ENCODE data around the gene ELFN1. TPM values are rescaled to one million over a fixed set of nuclear protein-coding genes. Genes with fewer than 3 reads are reported as not detected.

The ELFN1 gene
- total and polyA plus RNA-seq, 8 donors: 0.19 to 4.3 (median 0.53) TPM; not detected in 1

GRCh38 chr7:1674161-1675035, 4.3 kb downstream of the ELFN1 start:
- TF ChIP-seq POLR2AphosphoS5 (IDR thresholded peaks at IDR 0.05) (no peak), EP300 (IDR thresholded peaks at IDR 0.05) (no peak)
- no peaks in the 10 kb centered on the region for H3K9me3 ChIP-seq
- no peak overlapping the region for H3K4me3 ChIP-seq
- 61 to 84% (median 78%) methylated on average over 15 to 21 of the region's 21 CpGs for WGBS, 5 donors
- H3K27me3 ChIP-seq: peaks cover 5 to 100% (median 66%) of the 10 kb centered on the region in 3 donors
- no peak for DNase-seq
- H3K4me1 ChIP-seq: peaks cover 14 to 16% (median 16%) of the 10 kb centered on the region in 4 donors
- no peak overlapping the region for H3K27ac ChIP-seq
- H3K36me3 ChIP-seq: no peaks in the 10 kb centered on the region
- intact Hi-C loops (cut with DNase I; ENCODE audit: low total_unique reads): no loop called here

GRCh38 chr7:1675036-1675671, 5.1 kb downstream of the ELFN1 start:
- Histone ChIP-seq H3K27me3 (peaks cover 5 to 100% (median 59%) of the 10 kb centered on the region in 3 donors), H3K27ac (no peak overlapping the region), H3K4me1 (peaks cover 7 to 8% (median 8%) of the 10 kb centered on the region in 4 donors), H3K9me3 (no peaks in the 10 kb centered on the region), H3K36me3 (no peaks in the 10 kb centered on the region), H3K4me3 (no peak overlapping the region)
- DNase-seq: no peak
- TF ChIP-seq CTCF (IDR thresholded peaks at IDR 0.05) (no peak), EP300 (IDR thresholded peaks at IDR 0.05) (no peak), POLR2AphosphoS5 (IDR thresholded peaks at IDR 0.05) (no peak), POLR2A (IDR thresholded peaks at IDR 0.05) (no peak)
- intact Hi-C loops (cut with DNase I; ENCODE audit: low total_unique reads): no loop called here
- WGBS, 5 donors: 42 to 57% (median 55%) methylated on average over 23 to 29 of the region's 29 CpGs

- no peaks in the 10 kb centered on the region for H3K36me3 ChIP-seq
- H3K4me1 ChIP-seq: peaks cover 0 to under 1% (median under 1%) of the 10 kb centered on the region in 4 donors
- H3K9me3 ChIP-seq: no peaks in the 10 kb centered on the region
- no peak for TF ChIP-seq POLR2A (IDR thresholded peaks at IDR 0.05)
- no peak for TF ChIP-seq EP300 (IDR thresholded peaks at IDR 0.05)
- no peak for TF ChIP-seq CTCF (IDR thresholded peaks at IDR 0.05)
- no peak for TF ChIP-seq POLR2AphosphoS5 (IDR thresholded peaks at IDR 0.05)
- no peak for DNase-seq
- no peak overlapping the region for H3K4me3 ChIP-seq
- H3K27ac ChIP-seq: no peak overlapping the region
- 58 to 73% (median 65%) methylated on average over 15 to 30 of the region's 30 CpGs for WGBS, 5 donors
- intact Hi-C loops (cut with DNase I; ENCODE audit: low total_unique reads): no loop called here
- peaks cover 5 to 96% (median 51%) of the 10 kb centered on the region in 3 donors for H3K27me3 ChIP-seq
Measured at GRCh38 chr7:1675673-1676549, 5.8 kb downstream of the ELFN1 start.

- Histone ChIP-seq H3K27ac (no peak overlapping the region), H3K4me3 (no peak overlapping the region), H3K27me3 (peaks cover 2 to 89% (median 44%) of the 10 kb centered on the region in 3 donors), H3K36me3 (no peaks in the 10 kb centered on the region), H3K9me3 (no peaks in the 10 kb centered on the region), H3K4me1 (no peaks in the 10 kb centered on the region)
- 75 to 83% (median 78%) methylated on average over 21 to 23 of the region's 23 CpGs for WGBS, 5 donors
- intact Hi-C loops (cut with DNase I; ENCODE audit: low total_unique reads): no loop called here
- no peak for TF ChIP-seq CTCF (IDR thresholded peaks at IDR 0.05)
- no peak for TF ChIP-seq POLR2A (IDR thresholded peaks at IDR 0.05)
- no peak for TF ChIP-seq POLR2AphosphoS5 (IDR thresholded peaks at IDR 0.05)
- no peak for TF ChIP-seq EP300 (IDR thresholded peaks at IDR 0.05)
- peak in 1 of 2 donors; percentile 17 for DNase-seq
Measured at GRCh38 chr7:1676550-1677078, 6.5 kb downstream of the ELFN1 start.
